ENCODE results near the gene TPBGL. TPM values are rescaled to one million over a fixed set of nuclear protein-coding genes. Genes with fewer than 3 reads are reported as not detected.
"Not testable (repeated sequence)": the region's sequence is repeated elsewhere in the genome, so short reads cannot be mapped to it uniquely, and the experiment has no call there.

The TPBGL gene
- polyA plus RNA-seq, 1 donor: 0.17 TPM

- no peak for DNase-seq
Measured at GRCh38 chr11:75272821-75273301, 32.3 kb downstream of the TPBGL start.

- no peak for DNase-seq
Measured at GRCh38 chr11:75273411-75274391, 33.1 kb downstream of the TPBGL start.

GRCh38 chr11:75274716-75275115, 34.1 kb downstream of the TPBGL start:
- DNase-seq: not testable (repeated sequence)

GRCh38 chr11:75275581-75275980, 35.0 kb downstream of the TPBGL start:
- no peak for DNase-seq

- no peak for DNase-seq
Measured at GRCh38 chr11:75276186-75276585, 35.6 kb downstream of the TPBGL start.

- peak; percentile 49 for DNase-seq
Measured at GRCh38 chr11:75276686-75277085, 36.1 kb downstream of the TPBGL start.

GRCh38 chr11:75277211-75277805, 36.7 kb downstream of the TPBGL start:
- DNase-seq: no peak

- DNase-seq: no peak
Measured at GRCh38 chr11:75277991-75278790, 37.6 kb downstream of the TPBGL start.

- no peak for DNase-seq
Measured at GRCh38 chr11:75279273-75279672, 38.7 kb downstream of the TPBGL start.

GRCh38 chr11:75280227-75280701, 39.7 kb downstream of the TPBGL start:
- DNase-seq: peak; percentile 67

GRCh38 chr11:75280770-75281468, 40.3 kb downstream of the TPBGL start:
- no peak for DNase-seq

- DNase-seq: no peak
Measured at GRCh38 chr11:75281469-75282095, 41.0 kb downstream of the TPBGL start.

GRCh38 chr11:75283391-75283931, 42.9 kb downstream of the TPBGL start:
- DNase-seq: no peak

- DNase-seq: no peak
Measured at GRCh38 chr11:75285776-75286360, 45.3 kb downstream of the TPBGL start.

GRCh38 chr11:75286826-75287465, 46.4 kb downstream of the TPBGL start:
- DNase-seq: no peak

- no peak for DNase-seq
Measured at GRCh38 chr11:75287579-75287978, 47.0 kb downstream of the TPBGL start.

GRCh38 chr11:75289511-75289760, 48.9 kb downstream of the TPBGL start:
- DNase-seq: no peak

- DNase-seq: no peak
Measured at GRCh38 chr11:75289919-75290318, 49.3 kb downstream of the TPBGL start.

GRCh38 chr11:75291741-75292140, 51.2 kb downstream of the TPBGL start:
- no peak for DNase-seq

GRCh38 chr11:75292943-75293342, 52.4 kb downstream of the TPBGL start:
- no peak for DNase-seq

All from left kidney (tissue), 2 donors.